Gastroesophageal sphincter (tissue), 4 donors: ENCODE results near the gene CYP17A1. TPM values are rescaled to one million over a fixed set of nuclear protein-coding genes. Genes with fewer than 3 reads are reported as not detected.

Experiments used
- ATAC-seq: fragments of 150-250 bp; one replicate; pipeline ENCODE4 v1.9.1; 2016; ENCODE audit warnings: mild to moderate bottlenecking, moderate library complexity
- H3K27ac ChIP-seq, 4 donors: fragments of 200-600 bp; sonication (generic) in 3 of 4; 1 replicate in 3 of 4; 2 replicates in 1 of 4; pipeline ENCODE4 v1.5.1; 2016 to 2019
- H3K27me3 ChIP-seq: fragments of 200-600 bp; sonication (generic); one replicate; pipeline ENCODE4 v1.5.1; 2019
- H3K36me3 ChIP-seq, 2 donors: fragments of 200-600 bp; sonication (generic); one replicate each; pipeline ENCODE4 v1.5.1; 2019; ENCODE audit warnings: control low read depth in 1 of 2
- H3K4me1 ChIP-seq, 3 donors: fragments of 200-600 bp; sonication (generic); 1 replicate in 2 of 3; 2 replicates in 1 of 3; pipeline ENCODE4 v1.5.1; 2016 to 2019; ENCODE audit warnings: control low read depth in 2 of 3
- H3K4me3 ChIP-seq, 2 donors: fragments of 200-600 bp; sonication (generic); one replicate each; pipeline ENCODE4 v1.5.1; 2019; ENCODE audit warnings: mild to moderate bottlenecking in 1 of 2, moderate library complexity in 1 of 2
- H3K9me3 ChIP-seq, 3 donors: fragments of 200-600 bp; sonication (generic); one replicate each; pipeline ENCODE4 v1.5.1; 2017 to 2019; ENCODE audit warnings: control low read depth in 2 of 3
- CTCF ChIP-seq, 4 experiments: fragments of 200-600 bp in 2 of 4; fragments of 450-650 bp in 2 of 4; sonication (generic) in 1 of 4; IDR thresholded peaks; one replicate each; pipeline ENCODE4 v1.5.1; 2017 to 2019; ENCODE audit warnings: antibody characterized with exemption in 4 of 4, mild to moderate bottlenecking in 2 of 4, moderate library complexity in 2 of 4
- EP300 ChIP-seq: sonication (generic); formaldehyde crosslinking; IDR thresholded peaks from one replicate; pipeline ENCODE4 v1.6.1; 2017; ENCODE audit warnings: antibody characterized with exemption, mild to moderate bottlenecking
- POLR2A ChIP-seq, 2 donors: fragments of 450-650 bp; IDR thresholded peaks; one replicate each; pipeline ENCODE4 v1.6.1; 2017; ENCODE audit warnings: antibody characterized with exemption in 2 of 2, mild to moderate bottlenecking in 2 of 2, moderate library complexity in 1 of 2
- POLR2AphosphoS5 ChIP-seq: sonication (generic); formaldehyde crosslinking; IDR thresholded peaks from one replicate; pipeline ENCODE4 v1.6.1; 2017; ENCODE audit warnings: antibody characterized with exemption
- WGBS, 2 donors: methylation state at CpG; one replicate each; pipeline ENCODE4 v1.1.5; 2018; ENCODE audit warnings: low coverage in 1 of 2; 5-methylcytosine and 5-hydroxymethylcytosine counted together
- total RNA-seq, 4 donors: library from RNA; depleted of rRNA; stranded (reverse); fragments of >200 nt; gene quantifications; one replicate each; pipeline ENCODE4 v1.1.0, GENCODE V29; 2016

CYP17A1 gene
- total RNA-seq, 4 donors from 2014 or later = not detected

- ATAC-seq = no peak
- Histone ChIP-seq H3K27ac (peak overlapping the region in 3 of 4 donors; percentile 81 to 95 (median 86)), H3K4me1 (peaks cover 6 to 74% (median 31%) of the 10 kb centered on the region in 3 donors), H3K36me3 (peaks cover 0 to 57% of the 10 kb centered on the region in 2 donors), H3K9me3 (no peaks in the 10 kb centered on the region), H3K4me3 (no peak overlapping the region), H3K27me3 (no peaks in the 10 kb centered on the region)
- 76 to 86% methylated on average over 1 to 3 of the region's 17 CpGs for WGBS, 2 donors
- TF ChIP-seq POLR2A (IDR thresholded peaks at IDR 0.05) (no peak), POLR2AphosphoS5 (no peak), EP300 (no peak), CTCF (IDR thresholded peaks at IDR 0.05) (no peak)
Observed at GRCh38 chr10:102813017-102813541, 24.1 kb downstream of the CYP17A1 start.

- TF ChIP-seq POLR2AphosphoS5 = no peak
- no peak for TF ChIP-seq EP300
- TF ChIP-seq POLR2A (IDR thresholded peaks at IDR 0.05) = no peak
- TF ChIP-seq CTCF (IDR thresholded peaks at IDR 0.05) = no peak
- H3K27ac ChIP-seq = peak overlapping the region in 3 of 4 donors; percentile 19 to 86 (median 39)
- no peaks in the 10 kb centered on the region for H3K9me3 ChIP-seq
- H3K4me1 ChIP-seq = peaks cover 6 to 75% (median 31%) of the 10 kb centered on the region in 3 donors
- peaks cover 0 to 57% of the 10 kb centered on the region in 2 donors for H3K36me3 ChIP-seq
- no peak for ATAC-seq
- H3K4me3 ChIP-seq = no peak overlapping the region
- 56 to 71% methylated on average over 4 to 6 of the region's 9 CpGs for WGBS, 2 donors
- H3K27me3 ChIP-seq = no peaks in the 10 kb centered on the region
Observed at GRCh38 chr10:102812231-102812876, 24.9 kb downstream of the CYP17A1 start.

- H3K36me3 ChIP-seq = peaks cover 0 to 61% of the 10 kb centered on the region in 2 donors
- H3K27ac ChIP-seq = peak overlapping the region in 1 of 4 donors; percentile 39
- H3K4me1 ChIP-seq = peaks cover 3 to 70% (median 28%) of the 10 kb centered on the region in 3 donors
- no peak for ATAC-seq
- H3K4me3 ChIP-seq = no peak overlapping the region
- no peaks in the 10 kb centered on the region for H3K27me3 ChIP-seq
- no peaks in the 10 kb centered on the region for H3K9me3 ChIP-seq
- 90 to 100% methylated on average over 1 to 3 of the region's 3 CpGs for WGBS, 2 donors
- no peak for TF ChIP-seq POLR2AphosphoS5
- TF ChIP-seq EP300 = no peak
- TF ChIP-seq POLR2A (IDR thresholded peaks at IDR 0.05) = no peak
- TF ChIP-seq CTCF (IDR thresholded peaks at IDR 0.05) = no peak
Observed at GRCh38 chr10:102811346-102811745, 25.9 kb downstream of the CYP17A1 start.

- Histone ChIP-seq H3K4me1 (peaks cover 0 to 54% (median 9%) of the 10 kb centered on the region in 3 donors), H3K27ac (no peak overlapping the region), H3K4me3 (no peak overlapping the region), H3K9me3 (no peaks in the 10 kb centered on the region), H3K36me3 (peaks cover 0 to 50% of the 10 kb centered on the region in 2 donors), H3K27me3 (no peaks in the 10 kb centered on the region)
- 56 to 70% methylated on average over 2 to 4 of the region's 4 CpGs for WGBS, 2 donors
- TF ChIP-seq POLR2A (IDR thresholded peaks at IDR 0.05) = no peak
- no peak for TF ChIP-seq EP300
- TF ChIP-seq POLR2AphosphoS5 = no peak
- no peak for TF ChIP-seq CTCF (IDR thresholded peaks at IDR 0.05)
- ATAC-seq = no peak
Observed at GRCh38 chr10:102808380-102808779, 28.8 kb downstream of the CYP17A1 start.
